GM23338 (cell line): ENCODE measurements around the gene PRKCQ. TPM values are rescaled to one million over a fixed set of nuclear protein-coding genes. Genes with fewer than 3 reads are reported as not detected.

ENCODE experiments used
- ATAC-seq: fragments of 200-7000 bp; cut with Tn5 transposase; 3 replicates; pipeline ENCODE4 v1.9.1; 2020
- DNase-seq: peaks from one replicate; pipeline ENCODE4 v3.0.0-alpha.2; 2015; ENCODE audit warnings: low spot score
- H2AFZ ChIP-seq: fragments of 200-600 bp; sonication (generic); 2 replicates; pipeline ENCODE4 v1.8.0; 2016; ENCODE audit warnings: antibody characterized with exemption, mild to moderate bottlenecking, moderate library complexity
- H3F3A ChIP-seq: fragments of 200-600 bp; sonication (generic); replicated peaks from 2 replicates; pipeline ENCODE4 v1.8.0; 2017; ENCODE audit warnings: antibody characterized with exemption, mixed run types, low read depth
- H3K27ac ChIP-seq: fragments of 200-600 bp; sonication (generic); 2 replicates; pipeline ENCODE4 v1.6.1; 2016; ENCODE audit warnings: low read depth
- H3K27me3 ChIP-seq: fragments of 200-600 bp; sonication (generic); 2 replicates; pipeline ENCODE4 v1.8.0; 2016; ENCODE audit warnings: mild to moderate bottlenecking, mixed run types, moderate library complexity; ENCODE audit not compliant: insufficient read depth
- H3K36me3 ChIP-seq: fragments of 200-600 bp; sonication (generic); 2 replicates; pipeline ENCODE4 v1.8.0; 2016; ENCODE audit warnings: mild to moderate bottlenecking; ENCODE audit not compliant: insufficient read depth
- H3K4me1 ChIP-seq: fragments of 200-600 bp; sonication (generic); 2 replicates; pipeline ENCODE4 v1.8.0; 2016; ENCODE audit warnings: mild to moderate bottlenecking, moderate library complexity; ENCODE audit not compliant: insufficient read depth
- H3K4me2 ChIP-seq: fragments of 200-600 bp; sonication (generic); 2 replicates; pipeline ENCODE4 v1.7.1; 2017; ENCODE audit warnings: mixed run types
- H3K4me3 ChIP-seq: fragments of 200-600 bp; sonication (generic); 2 replicates; pipeline ENCODE4 v1.6.1; 2016; ENCODE audit warnings: mixed run types
- H3K79me2 ChIP-seq: fragments of 200-600 bp; sonication (generic); replicated peaks from 2 replicates; pipeline ENCODE4 v1.8.0; 2017; ENCODE audit warnings: mild to moderate bottlenecking; ENCODE audit not compliant: insufficient read depth
- H3K9me2 ChIP-seq: fragments of 200-600 bp; sonication (generic); 2 replicates; pipeline ENCODE4 v1.8.0; 2017; ENCODE audit not compliant: insufficient read depth
- H4K20me1 ChIP-seq: fragments of 200-600 bp; sonication (generic); replicated peaks from 2 replicates; pipeline ENCODE4 v1.8.0; 2017; ENCODE audit warnings: mild to moderate bottlenecking; ENCODE audit not compliant: insufficient read depth
- H3K27ac Mint-ChIP-seq: 2 replicates; pipeline ENCODE4 v1.8.0; 2020; ENCODE audit warnings: inconsistent platforms, mild to moderate bottlenecking, moderate library complexity, mixed read lengths
- H3K27me3 Mint-ChIP-seq: 3 replicates; pipeline ENCODE4 v1.8.0; 2022; ENCODE audit warnings: low read depth, mild to moderate bottlenecking, moderate library complexity, mixed read lengths, inconsistent platforms; ENCODE audit not compliant: insufficient read depth, poor library complexity
- H3K36me3 Mint-ChIP-seq: 3 replicates; pipeline ENCODE4 v1.8.0; 2021; ENCODE audit warnings: low read depth, mild to moderate bottlenecking, inconsistent platforms, moderate library complexity, mixed read lengths
- H3K4me1 Mint-ChIP-seq: 3 replicates; pipeline ENCODE4 v1.8.0; 2020; ENCODE audit warnings: mild to moderate bottlenecking, inconsistent platforms, mixed read lengths
- H3K4me3 Mint-ChIP-seq: 3 replicates; pipeline ENCODE4 v1.8.0; 2021; ENCODE audit warnings: moderate library complexity, mild to moderate bottlenecking, inconsistent platforms, mixed read lengths
- H3K9me3 Mint-ChIP-seq: 3 replicates; pipeline ENCODE4 v1.8.0; 2020; ENCODE audit warnings: moderate library complexity, mild to moderate bottlenecking, inconsistent platforms, mixed read lengths
- CREB1 ChIP-seq: fragments of 250-450 bp; sonication (Bioruptor Pico); IDR thresholded peaks from 2 replicates; pipeline ENCODE4 v1.5.0; 2020; ENCODE audit warnings: low read depth, mild to moderate bottlenecking, moderate library complexity
- EZH2 ChIP-seq: fragments of 200-600 bp; sonication (generic); IDR thresholded peaks from one replicate; pipeline ENCODE4 v1.8.0; 2017; ENCODE audit warnings: antibody characterized with exemption, mild to moderate bottlenecking, low read depth; ENCODE audit not compliant: unreplicated experiment
- EZH2phosphoT487 ChIP-seq: fragments of 200-600 bp; sonication (generic); IDR thresholded peaks from one replicate; pipeline ENCODE4 v1.8.1; 2018; ENCODE audit warnings: antibody characterized with exemption; ENCODE audit not compliant: unreplicated experiment
- JUNB ChIP-seq: IDR thresholded peaks from one replicate; pipeline ENCODE4 v1.6.1; 2016; ENCODE audit warnings: antibody characterized with exemption; ENCODE audit not compliant: unreplicated experiment
- NANOG ChIP-seq: IDR thresholded peaks from 2 replicates; pipeline ENCODE4 v1.6.1; 2016; ENCODE audit warnings: antibody characterized with exemption, borderline replicate concordance
- POLR2AphosphoS5 ChIP-seq: IDR thresholded peaks from 2 replicates; pipeline ENCODE4 v1.6.1; 2016; ENCODE audit warnings: antibody characterized with exemption, low read depth
- STAT1 ChIP-seq: IDR thresholded peaks from one replicate; pipeline ENCODE4 v1.6.1; 2016; ENCODE audit warnings: antibody characterized with exemption; ENCODE audit not compliant: unreplicated experiment
- ZNF114 ChIP-seq: fragments of 250-450 bp; sonication (Bioruptor Pico); IDR thresholded peaks from 2 replicates; pipeline ENCODE4 v1.5.0; 2020; ENCODE audit warnings: mild to moderate bottlenecking, moderate library complexity
- ZNF331 ChIP-seq: fragments of 250-450 bp; sonication (Bioruptor Pico); IDR thresholded peaks from 2 replicates; pipeline ENCODE4 v1.5.0; 2020; ENCODE audit warnings: low read depth, mild to moderate bottlenecking, moderate library complexity
- polyA plus RNA-seq: library from polyadenylated mRNA; unstranded; fragments of >200 nt; fragmentation: Nextera tagmentation; extraction: Ambion mirVana; gene quantifications from 2 replicates; pipeline ENCODE4 v1.2.1, GENCODE V29; 2016
- total RNA-seq: library from RNA; depleted of rRNA; stranded (reverse); fragments of >200 nt; shearing (Covaris generic); gene quantifications from 2 replicates; pipeline ENCODE4 v1.2.3, GENCODE V29; 2014
- TF ChIP-seq, protein P1 (sequence below): fragments of 250-450 bp; sonication (Bioruptor Pico); IDR thresholded peaks from 2 replicates; pipeline ENCODE4 v1.5.0; 2020; ENCODE audit warnings: mild to moderate bottlenecking, moderate library complexity
- TF ChIP-seq, protein P2 (sequence below): IDR thresholded peaks from 2 replicates; pipeline ENCODE4 v1.6.1; 2016; ENCODE audit warnings: antibody characterized with exemption
- TF ChIP-seq, protein P3 (sequence below), 2 experiments: fragments of 200-600 bp in 1 of 2; sonication (generic) in 1 of 2; conservative IDR thresholded peaks; 2 replicates each; pipeline versions ENCODE4 v1.5.1 to v1.6.1; 2016 to 2017; ENCODE audit warnings: antibody characterized with exemption in 2 of 2, low read depth in 2 of 2, mild to moderate bottlenecking in 2 of 2, moderate library complexity in 1 of 2

The PRKCQ gene
- total and polyA plus RNA-seq, 2 experiments from 2014 or later: 12.6 to 28.5 TPM

DNA sequence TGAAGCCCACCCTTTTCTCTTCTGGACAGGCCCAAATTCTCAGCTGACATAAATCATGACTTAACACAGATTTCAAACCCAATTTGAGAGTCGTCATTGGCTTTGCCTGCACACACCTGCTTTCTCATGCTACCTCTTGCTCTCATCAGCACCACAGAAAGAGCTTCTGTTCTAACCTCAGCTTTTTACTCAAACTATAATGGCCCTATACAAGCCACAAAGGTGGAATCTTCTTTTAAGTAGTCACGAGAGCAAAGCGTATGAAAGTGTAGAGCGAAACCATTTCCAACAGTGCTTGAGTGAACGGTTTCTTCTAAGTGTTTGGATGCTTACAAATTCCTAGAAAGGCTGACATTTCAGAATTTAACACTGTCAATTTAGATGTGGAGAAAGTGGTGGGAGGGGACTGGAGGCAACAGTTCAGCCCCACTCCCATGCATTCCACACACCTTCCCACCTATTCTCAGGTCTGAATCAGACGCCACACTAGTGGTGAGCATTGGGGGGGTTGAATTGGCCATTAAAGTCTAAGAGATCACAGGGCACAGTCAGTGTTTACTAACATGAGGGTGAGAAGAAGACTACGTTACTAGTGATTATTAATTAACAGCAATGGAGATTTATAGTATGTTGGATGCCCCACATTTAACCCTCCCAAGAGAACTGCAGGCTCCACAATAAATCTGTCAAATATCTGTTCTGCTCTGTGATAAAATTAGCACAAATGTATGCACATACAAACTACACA, 114.0 kb downstream of the PRKCQ start:
- H4K20me1 ChIP-seq: no peaks in the 10 kb centered on the region; the same call in 1 of the 2 replicates
- Mint-ChIP-seq H3K36me3 (peaks cover 24% of the 10 kb centered on the region), H3K4me3 (no peak overlapping the region), H3K27me3 (peaks cover 2% of the 10 kb centered on the region), H3K4me1 (peaks cover 15% of the 10 kb centered on the region; the same call in 2 of the 3 replicates), H3K27ac (peak overlapping the region; percentile 16; the same call in 1 of the 2 replicates), H3K9me3 (peaks cover 1% of the 10 kb centered on the region)
- H3K4me2 ChIP-seq: no peak overlapping the region
- H3K36me3 ChIP-seq: peaks cover 9% of the 10 kb centered on the region; the same call in 1 of the 2 replicates
- no peak overlapping the region for H2AFZ ChIP-seq
- ATAC-seq (no peak), DNase-seq (no peak)
- H3K79me2 ChIP-seq: no peaks in the 10 kb centered on the region
- no peak for TF ChIP-seq JUNB
- no peak for TF ChIP-seq POLR2AphosphoS5
- TF ChIP-seq ZNF331 (CRISPR knock-in tag): no peak
- no peak for TF ChIP-seq NANOG
- H3F3A ChIP-seq: no peaks in the 10 kb centered on the region
- H3K27me3 ChIP-seq: no peaks in the 10 kb centered on the region
- no peak overlapping the region for H3K27ac ChIP-seq
- peaks cover 10% of the 10 kb centered on the region for H3K4me1 ChIP-seq
- 0 out of 2 replicates have a peak, but pooled peaks cover 3% of the 10 kb centered on the region for H3K9me2 ChIP-seq
- no peak overlapping the region for H3K4me3 ChIP-seq

DNA sequence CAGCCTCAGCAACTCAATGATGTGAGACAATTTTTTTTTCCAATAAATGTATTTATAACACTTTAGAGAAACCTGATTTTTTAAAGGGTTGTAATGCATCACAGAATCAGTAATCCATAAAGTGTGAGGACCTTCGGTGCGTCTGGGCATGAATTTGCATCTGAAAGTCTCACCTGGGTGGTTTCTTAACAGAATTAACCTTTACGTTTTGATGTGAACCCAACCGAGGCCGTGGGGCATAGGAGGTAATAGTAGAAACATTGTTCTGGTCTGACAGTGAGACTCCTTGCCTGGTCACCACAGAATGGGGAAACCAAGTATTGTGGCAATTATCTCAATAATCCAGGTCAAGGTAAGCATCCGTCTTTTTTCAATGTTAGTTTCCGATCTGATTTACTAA, 114.6 kb downstream of the PRKCQ start:
- no peak overlapping the region for H3K4me2 ChIP-seq
- no peaks in the 10 kb centered on the region for H3K27me3 ChIP-seq
- peaks cover 10% of the 10 kb centered on the region for H3K4me1 ChIP-seq
- no peak overlapping the region for H3K27ac ChIP-seq
- TF ChIP-seq STAT1 (no peak), POLR2AphosphoS5 (no peak), ZNF114 (CRISPR knock-in tag) (no peak), CREB1 (no peak), EZH2 (no peak), EZH2phosphoT487 (no peak), NANOG (no peak), JUNB (no peak)
- TF ChIP-seq, protein P1, sequence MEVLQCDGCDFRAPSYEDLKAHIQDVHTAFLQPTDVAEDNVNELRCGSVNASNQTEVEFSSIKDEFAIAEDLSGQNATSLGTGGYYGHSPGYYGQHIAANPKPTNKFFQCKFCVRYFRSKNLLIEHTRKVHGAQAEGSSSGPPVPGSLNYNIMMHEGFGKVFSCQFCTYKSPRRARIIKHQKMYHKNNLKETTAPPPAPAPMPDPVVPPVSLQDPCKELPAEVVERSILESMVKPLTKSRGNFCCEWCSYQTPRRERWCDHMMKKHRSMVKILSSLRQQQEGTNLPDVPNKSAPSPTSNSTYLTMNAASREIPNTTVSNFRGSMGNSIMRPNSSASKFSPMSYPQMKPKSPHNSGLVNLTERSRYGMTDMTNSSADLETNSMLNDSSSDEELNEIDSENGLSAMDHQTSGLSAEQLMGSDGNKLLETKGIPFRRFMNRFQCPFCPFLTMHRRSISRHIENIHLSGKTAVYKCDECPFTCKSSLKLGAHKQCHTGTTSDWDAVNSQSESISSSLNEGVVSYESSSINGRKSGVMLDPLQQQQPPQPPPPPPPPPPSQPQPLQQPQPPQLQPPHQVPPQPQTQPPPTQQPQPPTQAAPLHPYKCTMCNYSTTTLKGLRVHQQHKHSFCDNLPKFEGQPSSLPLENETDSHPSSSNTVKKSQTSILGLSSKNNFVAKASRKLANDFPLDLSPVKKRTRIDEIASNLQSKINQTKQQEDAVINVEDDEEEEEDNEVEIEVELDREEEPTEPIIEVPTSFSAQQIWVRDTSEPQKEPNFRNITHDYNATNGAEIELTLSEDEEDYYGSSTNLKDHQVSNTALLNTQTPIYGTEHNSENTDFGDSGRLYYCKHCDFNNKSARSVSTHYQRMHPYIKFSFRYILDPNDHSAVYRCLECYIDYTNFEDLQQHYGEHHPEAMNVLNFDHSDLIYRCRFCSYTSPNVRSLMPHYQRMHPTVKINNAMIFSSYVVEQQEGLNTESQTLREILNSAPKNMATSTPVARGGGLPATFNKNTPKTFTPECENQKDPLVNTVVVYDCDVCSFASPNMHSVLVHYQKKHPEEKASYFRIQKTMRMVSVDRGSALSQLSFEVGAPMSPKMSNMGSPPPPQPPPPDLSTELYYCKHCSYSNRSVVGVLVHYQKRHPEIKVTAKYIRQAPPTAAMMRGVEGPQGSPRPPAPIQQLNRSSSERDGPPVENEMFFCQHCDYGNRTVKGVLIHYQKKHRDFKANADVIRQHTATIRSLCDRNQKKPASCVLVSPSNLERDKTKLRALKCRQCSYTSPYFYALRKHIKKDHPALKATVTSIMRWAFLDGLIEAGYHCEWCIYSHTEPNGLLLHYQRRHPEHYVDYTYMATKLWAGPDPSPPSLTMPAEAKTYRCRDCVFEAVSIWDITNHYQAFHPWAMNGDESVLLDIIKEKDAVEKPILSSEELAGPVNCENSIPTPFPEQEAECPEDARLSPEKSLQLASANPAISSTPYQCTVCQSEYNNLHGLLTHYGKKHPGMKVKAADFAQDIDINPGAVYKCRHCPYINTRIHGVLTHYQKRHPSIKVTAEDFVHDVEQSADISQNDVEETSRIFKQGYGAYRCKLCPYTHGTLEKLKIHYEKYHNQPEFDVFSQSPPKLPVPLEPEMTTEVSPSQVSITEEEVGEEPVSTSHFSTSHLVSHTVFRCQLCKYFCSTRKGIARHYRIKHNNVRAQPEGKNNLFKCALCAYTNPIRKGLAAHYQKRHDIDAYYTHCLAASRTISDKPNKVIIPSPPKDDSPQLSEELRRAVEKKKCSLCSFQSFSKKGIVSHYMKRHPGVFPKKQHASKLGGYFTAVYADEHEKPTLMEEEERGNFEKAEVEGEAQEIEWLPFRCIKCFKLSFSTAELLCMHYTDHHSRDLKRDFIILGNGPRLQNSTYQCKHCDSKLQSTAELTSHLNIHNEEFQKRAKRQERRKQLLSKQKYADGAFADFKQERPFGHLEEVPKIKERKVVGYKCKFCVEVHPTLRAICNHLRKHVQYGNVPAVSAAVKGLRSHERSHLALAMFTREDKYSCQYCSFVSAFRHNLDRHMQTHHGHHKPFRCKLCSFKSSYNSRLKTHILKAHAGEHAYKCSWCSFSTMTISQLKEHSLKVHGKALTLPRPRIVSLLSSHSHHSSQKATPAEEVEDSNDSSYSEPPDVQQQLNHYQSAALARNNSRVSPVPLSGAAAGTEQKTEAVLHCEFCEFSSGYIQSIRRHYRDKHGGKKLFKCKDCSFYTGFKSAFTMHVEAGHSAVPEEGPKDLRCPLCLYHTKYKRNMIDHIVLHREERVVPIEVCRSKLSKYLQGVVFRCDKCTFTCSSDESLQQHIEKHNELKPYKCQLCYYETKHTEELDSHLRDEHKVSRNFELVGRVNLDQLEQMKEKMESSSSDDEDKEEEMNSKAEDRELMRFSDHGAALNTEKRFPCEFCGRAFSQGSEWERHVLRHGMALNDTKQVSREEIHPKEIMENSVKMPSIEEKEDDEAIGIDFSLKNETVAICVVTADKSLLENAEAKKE (CRISPR knock-in tag): no peak
- TF ChIP-seq, protein P2, sequence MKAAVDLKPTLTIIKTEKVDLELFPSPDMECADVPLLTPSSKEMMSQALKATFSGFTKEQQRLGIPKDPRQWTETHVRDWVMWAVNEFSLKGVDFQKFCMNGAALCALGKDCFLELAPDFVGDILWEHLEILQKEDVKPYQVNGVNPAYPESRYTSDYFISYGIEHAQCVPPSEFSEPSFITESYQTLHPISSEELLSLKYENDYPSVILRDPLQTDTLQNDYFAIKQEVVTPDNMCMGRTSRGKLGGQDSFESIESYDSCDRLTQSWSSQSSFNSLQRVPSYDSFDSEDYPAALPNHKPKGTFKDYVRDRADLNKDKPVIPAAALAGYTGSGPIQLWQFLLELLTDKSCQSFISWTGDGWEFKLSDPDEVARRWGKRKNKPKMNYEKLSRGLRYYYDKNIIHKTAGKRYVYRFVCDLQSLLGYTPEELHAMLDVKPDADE: no peak
- TF ChIP-seq, protein P3, sequence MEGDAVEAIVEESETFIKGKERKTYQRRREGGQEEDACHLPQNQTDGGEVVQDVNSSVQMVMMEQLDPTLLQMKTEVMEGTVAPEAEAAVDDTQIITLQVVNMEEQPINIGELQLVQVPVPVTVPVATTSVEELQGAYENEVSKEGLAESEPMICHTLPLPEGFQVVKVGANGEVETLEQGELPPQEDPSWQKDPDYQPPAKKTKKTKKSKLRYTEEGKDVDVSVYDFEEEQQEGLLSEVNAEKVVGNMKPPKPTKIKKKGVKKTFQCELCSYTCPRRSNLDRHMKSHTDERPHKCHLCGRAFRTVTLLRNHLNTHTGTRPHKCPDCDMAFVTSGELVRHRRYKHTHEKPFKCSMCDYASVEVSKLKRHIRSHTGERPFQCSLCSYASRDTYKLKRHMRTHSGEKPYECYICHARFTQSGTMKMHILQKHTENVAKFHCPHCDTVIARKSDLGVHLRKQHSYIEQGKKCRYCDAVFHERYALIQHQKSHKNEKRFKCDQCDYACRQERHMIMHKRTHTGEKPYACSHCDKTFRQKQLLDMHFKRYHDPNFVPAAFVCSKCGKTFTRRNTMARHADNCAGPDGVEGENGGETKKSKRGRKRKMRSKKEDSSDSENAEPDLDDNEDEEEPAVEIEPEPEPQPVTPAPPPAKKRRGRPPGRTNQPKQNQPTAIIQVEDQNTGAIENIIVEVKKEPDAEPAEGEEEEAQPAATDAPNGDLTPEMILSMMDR (conservative IDR thresholded peaks at IDR 0.05; ENCODE audit: low read depth in 2 of 2): no peak
- DNase-seq (no peak), ATAC-seq (no peak)
- no peak overlapping the region for H3K4me3 ChIP-seq
- H3K79me2 ChIP-seq: no peaks in the 10 kb centered on the region
- peaks cover 9% of the 10 kb centered on the region; the same call in 1 of the 2 replicates for H3K36me3 ChIP-seq
- Mint-ChIP-seq H3K4me1 (peaks cover 15% of the 10 kb centered on the region; the same call in 2 of the 3 replicates), H3K27me3 (peaks cover 2% of the 10 kb centered on the region), H3K9me3 (peaks cover 4% of the 10 kb centered on the region), H3K36me3 (peaks cover 28% of the 10 kb centered on the region), H3K4me3 (no peak overlapping the region), H3K27ac (peak overlapping the region; percentile 16; the same call in 1 of the 2 replicates)
- H3K9me2 ChIP-seq: 0 out of 2 replicates have a peak, but pooled peaks cover 7% of the 10 kb centered on the region
- H3F3A ChIP-seq: no peaks in the 10 kb centered on the region
- no peak overlapping the region for H2AFZ ChIP-seq
- no peaks in the 10 kb centered on the region; the same call in 1 of the 2 replicates for H4K20me1 ChIP-seq
